Glutamatergic neuron (in vitro differentiated cells): Measurements from ENCODE around the gene RMND5A. TPM values are rescaled to one million over a fixed set of nuclear protein-coding genes. Genes with fewer than 3 reads are reported as not detected.

Experiments
- DNase-seq: peaks from one replicate; pipeline ENCODE4 v3.0.0; 2022
- H3K27ac Mint-ChIP-seq: one replicate; pipeline ENCODE4 v1.8.0; 2020; ENCODE audit warnings: mild to moderate bottlenecking, mixed read lengths, inconsistent platforms; ENCODE audit not compliant: unreplicated experiment
- H3K27me3 Mint-ChIP-seq: one replicate; pipeline ENCODE4 v1.8.0; 2020; ENCODE audit warnings: mild to moderate bottlenecking, moderate library complexity, mixed read lengths, inconsistent platforms; ENCODE audit not compliant: unreplicated experiment
- H3K36me3 Mint-ChIP-seq: one replicate; pipeline ENCODE4 v1.8.0; 2020; ENCODE audit warnings: mild to moderate bottlenecking, mixed read lengths, inconsistent platforms; ENCODE audit not compliant: unreplicated experiment
- H3K4me1 Mint-ChIP-seq: one replicate; pipeline ENCODE4 v1.8.0; 2020; ENCODE audit warnings: mild to moderate bottlenecking, low read depth, mixed read lengths, inconsistent platforms; ENCODE audit not compliant: unreplicated experiment
- H3K4me3 Mint-ChIP-seq: one replicate; pipeline ENCODE4 v1.8.0; 2020; ENCODE audit warnings: mild to moderate bottlenecking, mixed read lengths, inconsistent platforms; ENCODE audit not compliant: unreplicated experiment
- H3K9me3 Mint-ChIP-seq: one replicate; pipeline ENCODE4 v1.8.0; 2020; ENCODE audit warnings: mild to moderate bottlenecking, moderate library complexity, mixed read lengths, inconsistent platforms; ENCODE audit not compliant: unreplicated experiment
- CTCF ChIP-seq: fragments of 200-600 bp; sonication (generic); IDR thresholded peaks from one replicate; pipeline ENCODE4 v1.5.0; 2021; ENCODE audit not compliant: partially characterized antibody, unreplicated experiment
- total RNA-seq: library from RNA; stranded (reverse); fragmentation: NEBNext Ultra II Directional; extraction: Animal tissue kit (Norgen Biotek cat#: 25700); gene quantifications from one replicate; pipeline ENCODE4 v1.2.1, GENCODE V29; 2021; ENCODE audit not compliant: unreplicated experiment

The RMND5A gene
- total RNA-seq, 1 donor from 2014 or later, result 38.8 TPM

- Mint-ChIP-seq H3K27me3 (no peaks in the 10 kb centered on the region), H3K4me1 (no peaks in the 10 kb centered on the region), H3K27ac (no peak overlapping the region), H3K4me3 (no peak overlapping the region), H3K9me3 (no peaks in the 10 kb centered on the region), H3K36me3 (no peaks in the 10 kb centered on the region)
- no peak for DNase-seq
- TF ChIP-seq CTCF, result no peak
These were observed 34.7 kb upstream of the RMND5A start for GRCh38 chr2:86685351-86685750.

GRCh38 chr2:86686460-86686859 lies 33.6 kb upstream of the RMND5A start:
- Mint-ChIP-seq H3K36me3 (no peaks in the 10 kb centered on the region), H3K27ac (no peak overlapping the region), H3K27me3 (no peaks in the 10 kb centered on the region), H3K9me3 (no peaks in the 10 kb centered on the region), H3K4me1 (no peaks in the 10 kb centered on the region), H3K4me3 (no peak overlapping the region)
- no peak for DNase-seq
- TF ChIP-seq CTCF, result no peak

- no peak for TF ChIP-seq CTCF
- H3K36me3 Mint-ChIP-seq, result no peaks in the 10 kb centered on the region
- H3K27ac Mint-ChIP-seq, result no peak overlapping the region
- H3K27me3 Mint-ChIP-seq, result no peaks in the 10 kb centered on the region
- H3K9me3 Mint-ChIP-seq, result peaks cover 3% of the 10 kb centered on the region
- no peak overlapping the region for H3K4me3 Mint-ChIP-seq
- no peaks in the 10 kb centered on the region for H3K4me1 Mint-ChIP-seq
- DNase-seq, result no peak
These were observed 33.2 kb upstream of the RMND5A start for GRCh38 chr2:86686905-86687304.

GRCh38 chr2:86695053-86695691 lies 24.9 kb upstream of the RMND5A start:
- H3K27ac Mint-ChIP-seq, result no peak overlapping the region
- H3K36me3 Mint-ChIP-seq, result peaks cover 8% of the 10 kb centered on the region
- peaks cover 3% of the 10 kb centered on the region for H3K9me3 Mint-ChIP-seq
- DNase-seq, result no peak
- no peak overlapping the region for H3K4me3 Mint-ChIP-seq
- TF ChIP-seq CTCF, result no peak
- no peaks in the 10 kb centered on the region for H3K4me1 Mint-ChIP-seq
- no peaks in the 10 kb centered on the region for H3K27me3 Mint-ChIP-seq

GRCh38 chr2:86697551-86698104 lies 22.5 kb upstream of the RMND5A start:
- Mint-ChIP-seq H3K27ac (no peak overlapping the region), H3K36me3 (peaks cover 8% of the 10 kb centered on the region), H3K27me3 (no peaks in the 10 kb centered on the region), H3K4me3 (no peak overlapping the region), H3K9me3 (no peaks in the 10 kb centered on the region), H3K4me1 (no peaks in the 10 kb centered on the region)
- TF ChIP-seq CTCF, result no peak
- no peak for DNase-seq
